ENCODE measurements around the gene TNIP1.

- TF ChIP-seq CTCF (conservative IDR thresholded peaks at IDR 0.05 in 1 of 2, IDR thresholded peaks at IDR 0.05 in 1 of 2; ENCODE audit: extremely low read depth in 1 of 2, insufficient read depth in 1 of 2, low read depth in 1 of 2, low read length in 2 of 2) (no peak), EZH2 (IDR thresholded peaks at IDR 0.05; ENCODE audit: borderline replicate concordance, low read length) (no peak)
These were observed 822 bp upstream of the TNIP1 start for GRCh38 chr5:151081431-151082281.
